ENCODE results near the gene CPHXL. TPM values are rescaled to one million over a fixed set of nuclear protein-coding genes. Genes with fewer than 3 reads are reported as not detected.

The CPHXL gene
- total RNA-seq (not detected in 2 replicates), polyA plus RNA-seq (not detected in 2 replicates), polyA minus RNA-seq (ENCODE audit: low replicate concordance) (not detected in 2 replicates)
- polyA plus RNA-seq (2012) = not detected in 2 replicates

DNA sequence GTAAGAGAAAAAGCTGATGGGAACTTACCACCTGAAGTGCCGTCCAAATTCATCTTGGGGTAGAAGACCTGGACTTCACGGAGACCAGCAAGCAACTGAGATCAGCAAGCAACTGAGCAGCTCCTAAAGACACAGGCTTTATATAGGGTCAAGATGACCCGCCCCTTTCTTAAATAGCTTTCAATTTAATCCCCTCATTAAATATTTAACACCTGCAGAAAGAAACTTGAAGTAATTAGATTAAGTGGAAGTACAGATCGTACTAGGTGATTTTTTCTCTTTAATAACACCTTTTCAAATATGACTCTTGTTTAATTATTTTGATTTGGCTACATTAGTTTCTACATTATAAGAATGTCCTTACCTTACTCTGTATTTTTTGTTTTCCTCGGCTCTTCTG, at the start of gene CPHXL:
CPHXL (minus strand) TSS at position 101 of the 400 bp plus-strand sequence; CDS start at position 53, 48 bp downstream.
- Histone ChIP-seq H3K4me1 (ENCODE audit: control insufficient read depth, extremely low read depth, insufficient read depth, low read length) (no peaks in the 10 kb centered on the region), H3K4me3 (replicated peaks in 1 of 4; ENCODE audit: control extremely low read depth in 1 of 4, insufficient read depth in 1 of 4, low read depth in 3 of 4, low read length in 4 of 4) (no peak within 1 kb of the TSS), H2AFZ (ENCODE audit: low read length) (no peak within 1 kb of the TSS), H3K27me3 (ENCODE audit: control insufficient read depth, insufficient read depth, low read length) (no peaks in the 10 kb centered on the region), H3K4me2 (ENCODE audit: extremely low read depth, insufficient read depth, low read length) (no peak within 1 kb of the TSS), H3K9ac (ENCODE audit: insufficient read depth, low read length) (no peak within 1 kb of the TSS), H4K20me1 (ENCODE audit: control insufficient read depth, extremely low read depth, insufficient read depth, low read length) (no peaks in the 10 kb centered on the region), H3K27ac (ENCODE audit: insufficient read depth, low read length) (no peak within 1 kb of the TSS), H3K9me3 (ENCODE audit: control insufficient read depth, insufficient read depth, low read depth, low read length) (no peaks in the 10 kb centered on the region), H3K36me3 (ENCODE audit: control insufficient read depth, insufficient read depth, low read length) (no peaks in the 10 kb centered on the region), H3K79me2 (ENCODE audit: control insufficient read depth, insufficient read depth, low read length) (no peaks in the 10 kb centered on the region)
- TF ChIP-seq EZH2 (IDR thresholded peaks at IDR 0.05; ENCODE audit: low read length, missing control alignments) = no peak
- TF ChIP-seq, protein P1, sequence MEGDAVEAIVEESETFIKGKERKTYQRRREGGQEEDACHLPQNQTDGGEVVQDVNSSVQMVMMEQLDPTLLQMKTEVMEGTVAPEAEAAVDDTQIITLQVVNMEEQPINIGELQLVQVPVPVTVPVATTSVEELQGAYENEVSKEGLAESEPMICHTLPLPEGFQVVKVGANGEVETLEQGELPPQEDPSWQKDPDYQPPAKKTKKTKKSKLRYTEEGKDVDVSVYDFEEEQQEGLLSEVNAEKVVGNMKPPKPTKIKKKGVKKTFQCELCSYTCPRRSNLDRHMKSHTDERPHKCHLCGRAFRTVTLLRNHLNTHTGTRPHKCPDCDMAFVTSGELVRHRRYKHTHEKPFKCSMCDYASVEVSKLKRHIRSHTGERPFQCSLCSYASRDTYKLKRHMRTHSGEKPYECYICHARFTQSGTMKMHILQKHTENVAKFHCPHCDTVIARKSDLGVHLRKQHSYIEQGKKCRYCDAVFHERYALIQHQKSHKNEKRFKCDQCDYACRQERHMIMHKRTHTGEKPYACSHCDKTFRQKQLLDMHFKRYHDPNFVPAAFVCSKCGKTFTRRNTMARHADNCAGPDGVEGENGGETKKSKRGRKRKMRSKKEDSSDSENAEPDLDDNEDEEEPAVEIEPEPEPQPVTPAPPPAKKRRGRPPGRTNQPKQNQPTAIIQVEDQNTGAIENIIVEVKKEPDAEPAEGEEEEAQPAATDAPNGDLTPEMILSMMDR (conservative IDR thresholded peaks at IDR 0.05 in 1 of 2, IDR thresholded peaks at IDR 0.05 in 1 of 2; ENCODE audit: low read depth in 1 of 2, low read length in 2 of 2) = no peak
- DNase-seq (ENCODE audit: low read depth in 2 of 2) = no peak

DNA sequence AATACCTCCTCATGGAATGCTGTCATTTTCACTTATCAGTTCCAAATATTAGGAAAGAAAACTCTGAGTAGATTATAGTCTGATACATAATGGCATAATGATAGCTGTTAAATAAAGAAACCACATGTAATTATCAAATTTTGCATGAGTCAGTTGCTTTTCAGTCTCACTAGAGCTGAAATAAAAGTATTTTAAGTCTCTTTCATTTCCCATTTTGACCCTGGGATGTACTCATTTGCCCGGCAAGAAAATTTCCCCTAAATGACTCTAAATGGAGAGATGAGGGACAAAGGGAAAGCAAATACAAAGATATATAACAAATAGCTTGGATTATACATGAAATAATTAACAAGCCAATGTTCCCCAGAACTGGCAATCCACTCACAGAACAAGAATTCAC, 47.9 kb upstream of the CPHXL start:
- H3K36me3 ChIP-seq (ENCODE audit: control insufficient read depth, insufficient read depth, low read length) = no peaks in the 10 kb centered on the region
- TF ChIP-seq, protein P1 (conservative IDR thresholded peaks at IDR 0.05 in 1 of 2, IDR thresholded peaks at IDR 0.05 in 1 of 2; ENCODE audit: low read depth in 1 of 2, low read length in 2 of 2) = no peak
- TF ChIP-seq EZH2 (IDR thresholded peaks at IDR 0.05; ENCODE audit: low read length, missing control alignments) = no peak
- no peak overlapping the region for H3K27ac ChIP-seq (ENCODE audit: insufficient read depth, low read length)
- H3K4me3 ChIP-seq (replicated peaks in 1 of 4; ENCODE audit: control extremely low read depth in 1 of 4, insufficient read depth in 1 of 4, low read depth in 3 of 4, low read length in 4 of 4) = no peak overlapping the region
- no peak overlapping the region for H3K4me2 ChIP-seq (ENCODE audit: extremely low read depth, insufficient read depth, low read length)
- no peaks in the 10 kb centered on the region for H4K20me1 ChIP-seq (ENCODE audit: control insufficient read depth, extremely low read depth, insufficient read depth, low read length)
- no peaks in the 10 kb centered on the region for H3K27me3 ChIP-seq (ENCODE audit: control insufficient read depth, insufficient read depth, low read length)
- H2AFZ ChIP-seq (ENCODE audit: low read length) = no peak overlapping the region
- no peaks in the 10 kb centered on the region for H3K79me2 ChIP-seq (ENCODE audit: control insufficient read depth, insufficient read depth, low read length)
- no peak overlapping the region for H3K9ac ChIP-seq (ENCODE audit: insufficient read depth, low read length)
- no peak for DNase-seq (ENCODE audit: low read depth in 2 of 2)
- H3K4me1 ChIP-seq (ENCODE audit: control insufficient read depth, extremely low read depth, insufficient read depth, low read length) = no peaks in the 10 kb centered on the region
- H3K9me3 ChIP-seq (ENCODE audit: control insufficient read depth, insufficient read depth, low read depth, low read length) = no peaks in the 10 kb centered on the region

DNA sequence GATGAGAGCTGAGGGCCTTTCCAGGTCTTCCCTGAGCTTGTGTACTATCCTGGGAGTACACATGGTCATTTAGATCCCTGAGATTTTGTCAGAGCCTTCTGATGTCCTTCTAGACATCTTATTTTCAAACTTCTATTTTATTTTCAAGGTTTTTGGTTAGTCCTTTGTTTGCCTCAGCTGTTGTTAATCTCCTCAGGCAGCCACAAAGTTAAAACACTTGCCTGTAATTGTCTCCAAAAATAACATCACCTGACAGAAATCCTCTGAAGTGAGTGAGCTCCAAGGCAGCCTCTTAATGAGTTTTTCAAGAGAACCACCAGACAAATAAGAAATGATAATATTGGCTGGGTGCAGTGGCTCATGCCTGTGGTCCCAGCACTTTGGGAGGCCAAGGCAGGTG, 43.8 kb upstream of the CPHXL start:
- no peaks in the 10 kb centered on the region for H4K20me1 ChIP-seq (ENCODE audit: control insufficient read depth, extremely low read depth, insufficient read depth, low read length)
- no peak overlapping the region for H3K27ac ChIP-seq (ENCODE audit: insufficient read depth, low read length)

More for the DNA sequence above, 43.8 kb upstream of the CPHXL start:
- no peak overlapping the region for H3K4me3 ChIP-seq (replicated peaks in 1 of 4; ENCODE audit: control extremely low read depth in 1 of 4, insufficient read depth in 1 of 4, low read depth in 3 of 4, low read length in 4 of 4)
- H3K9ac ChIP-seq (ENCODE audit: insufficient read depth, low read length) = no peak overlapping the region
- no peaks in the 10 kb centered on the region for H3K9me3 ChIP-seq (ENCODE audit: control insufficient read depth, insufficient read depth, low read depth, low read length)
- H3K27me3 ChIP-seq (ENCODE audit: control insufficient read depth, insufficient read depth, low read length) = no peaks in the 10 kb centered on the region
- TF ChIP-seq, protein P1 (conservative IDR thresholded peaks at IDR 0.05 in 1 of 2, IDR thresholded peaks at IDR 0.05 in 1 of 2; ENCODE audit: low read depth in 1 of 2, low read length in 2 of 2) = no peak
- TF ChIP-seq EZH2 (IDR thresholded peaks at IDR 0.05; ENCODE audit: low read length, missing control alignments) = no peak
- H3K4me2 ChIP-seq (ENCODE audit: extremely low read depth, insufficient read depth, low read length) = no peak overlapping the region
- H3K4me1 ChIP-seq (ENCODE audit: control insufficient read depth, extremely low read depth, insufficient read depth, low read length) = no peaks in the 10 kb centered on the region
- DNase-seq (ENCODE audit: low read depth in 2 of 2) = no peak
- no peaks in the 10 kb centered on the region for H3K79me2 ChIP-seq (ENCODE audit: control insufficient read depth, insufficient read depth, low read length)
- H2AFZ ChIP-seq (ENCODE audit: low read length) = no peak overlapping the region
- no peaks in the 10 kb centered on the region for H3K36me3 ChIP-seq (ENCODE audit: control insufficient read depth, insufficient read depth, low read length)

Data from fibroblast of lung (primary cell).